ENCODE data around the gene SPATA20.

SPATA20 gene

GRCh38 chr17:50519141-50519834 is 27.7 kb upstream of the SPATA20 start:
- no peak for DNase-seq (ENCODE audit: low read depth in 2 of 2)

DNA sequence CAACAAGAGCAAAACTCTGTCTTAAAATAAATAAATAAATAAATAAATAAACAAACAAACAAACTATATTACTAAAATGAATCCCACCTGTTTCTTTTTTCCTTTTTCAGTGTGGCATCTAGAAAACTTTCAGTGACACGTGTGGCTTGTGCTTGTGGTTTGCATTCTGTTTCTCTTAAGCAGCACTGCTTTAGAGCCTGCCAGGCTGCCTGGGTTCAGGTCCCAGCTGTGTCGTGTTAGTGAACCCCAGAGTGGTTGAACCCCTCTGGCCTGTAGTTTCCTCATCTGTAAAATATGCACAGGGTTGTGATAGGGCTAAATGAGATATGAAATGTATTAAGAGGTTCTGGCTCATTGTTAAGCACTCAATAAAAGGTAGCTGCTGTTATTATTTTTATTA is 26.5 kb upstream of the SPATA20 start:
- no peak for DNase-seq (ENCODE audit: low read depth in 2 of 2)

DNA sequence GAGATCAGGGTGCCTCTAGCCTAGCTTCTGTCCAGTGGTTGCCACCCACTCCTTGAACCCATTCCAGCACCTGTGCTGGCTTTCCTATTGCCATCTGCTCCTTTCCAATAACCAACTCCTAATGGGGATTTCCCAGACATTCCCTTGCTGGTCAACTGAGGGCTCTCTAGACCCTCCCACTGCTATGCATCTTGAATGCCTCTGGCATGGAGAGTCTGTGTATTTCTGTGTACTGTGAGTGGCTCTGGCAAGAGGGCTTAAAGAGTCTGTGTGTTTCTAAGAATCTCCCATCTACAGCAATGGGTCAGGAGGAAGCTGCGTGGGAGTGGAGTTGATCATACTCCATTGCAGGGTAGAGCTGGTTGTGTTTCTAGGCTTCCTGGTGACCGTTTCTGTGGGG is 25.5 kb upstream of the SPATA20 start:
- DNase-seq (ENCODE audit: low read depth in 2 of 2): no peak

GRCh38 chr17:50522766-50523165 is 24.2 kb upstream of the SPATA20 start:
- no peak for DNase-seq (ENCODE audit: low read depth in 2 of 2)

- no peak for DNase-seq (ENCODE audit: low read depth in 2 of 2)
Observed at GRCh38 chr17:50523208-50523607, 23.8 kb upstream of the SPATA20 start.

DNA sequence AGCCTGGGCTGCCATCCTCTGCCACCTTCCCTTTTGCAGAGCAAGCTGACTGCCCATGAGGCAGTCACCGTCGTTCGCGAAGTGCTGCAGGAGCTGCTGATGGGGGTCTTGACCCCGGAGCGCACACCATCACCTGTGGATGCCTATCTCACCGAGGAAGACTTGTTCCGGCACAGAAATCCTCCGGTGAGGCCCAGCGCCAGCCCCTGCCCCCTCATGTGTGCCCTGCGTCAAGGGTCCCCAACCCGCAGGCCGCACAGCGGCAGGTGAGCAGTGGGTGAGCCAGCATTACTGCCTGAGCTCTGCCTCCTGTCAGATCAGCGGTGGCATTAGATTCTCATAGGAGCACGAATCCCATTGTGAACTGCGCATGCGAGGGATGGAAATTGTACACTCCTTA is 22.1 kb upstream of the SPATA20 start:
- no peak for DNase-seq (ENCODE audit: low read depth in 2 of 2)

DNA sequence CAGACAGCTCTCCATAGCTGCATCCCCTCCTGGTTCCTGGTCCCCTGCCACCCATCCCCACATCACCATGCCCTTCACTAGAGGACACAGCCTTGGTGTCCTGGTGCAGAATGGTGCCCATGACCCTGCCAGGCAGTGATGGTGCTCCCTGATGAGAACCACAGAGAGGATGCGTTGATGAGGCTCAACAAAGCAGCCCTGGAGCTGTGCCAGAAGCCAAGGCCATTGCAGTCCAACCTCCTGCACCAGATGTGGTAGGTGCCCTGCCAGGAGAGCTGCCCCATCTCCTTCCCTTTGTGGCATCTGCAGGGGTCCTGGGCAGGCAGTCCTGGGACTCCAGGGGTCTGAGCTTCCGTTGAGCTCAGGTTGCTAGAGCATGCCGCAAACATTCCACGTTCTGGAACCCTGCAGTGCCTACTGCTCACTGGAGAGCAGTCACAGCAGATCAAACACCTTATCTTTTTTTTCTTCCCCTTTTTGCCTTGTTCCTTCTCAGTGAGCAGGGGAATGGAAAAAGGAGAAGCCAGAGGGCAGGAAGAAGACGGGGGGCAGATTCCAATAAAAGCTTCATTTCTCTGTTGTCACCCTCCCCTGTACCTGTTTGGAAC is 19.7 kb upstream of the SPATA20 start:
- DNase-seq (ENCODE audit: low read depth in 2 of 2): no peak

DNA sequence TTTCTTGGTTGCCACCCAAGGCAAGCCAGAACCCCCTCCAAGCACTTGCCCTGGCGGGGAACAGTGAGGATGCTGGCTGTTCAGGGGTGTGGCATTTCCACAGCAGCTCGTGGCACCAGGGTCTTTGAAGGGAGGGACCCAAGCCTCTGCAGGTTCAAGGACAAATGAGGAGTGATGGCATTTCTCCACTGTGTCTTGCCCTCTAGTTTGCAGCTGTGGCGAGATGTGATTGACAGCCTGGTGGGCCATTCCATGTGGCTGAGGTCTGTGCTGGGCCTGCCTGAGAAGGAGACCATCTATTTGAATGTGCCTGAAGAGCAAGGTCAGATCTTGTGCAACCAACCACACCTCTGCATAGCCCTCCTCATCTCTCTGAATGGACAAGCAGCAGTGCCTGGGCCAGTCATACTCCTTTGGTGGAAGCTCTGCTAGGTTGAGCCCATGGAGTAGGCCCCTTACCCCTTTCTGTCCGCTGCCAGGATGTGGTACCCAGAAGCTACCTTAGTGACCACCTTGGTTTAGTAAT is 19.0 kb upstream of the SPATA20 start:
- no peak for DNase-seq (ENCODE audit: low read depth in 2 of 2)

GRCh38 chr17:50529849-50530248 is 17.1 kb upstream of the SPATA20 start:
- DNase-seq (ENCODE audit: low read depth in 2 of 2): no peak

- no peak for DNase-seq (ENCODE audit: low read depth in 2 of 2)
Observed at GRCh38 chr17:50531428-50532025, 15.4 kb upstream of the SPATA20 start.

GRCh38 chr17:50532452-50533024 is 14.4 kb upstream of the SPATA20 start, which contains the start of gene EPN3:
EPN3 (plus strand) TSS chr17:50532735; CDS start chr17:50536557, 3,822 bp downstream.
- no peak for DNase-seq (ENCODE audit: low read depth in 2 of 2)

DNA sequence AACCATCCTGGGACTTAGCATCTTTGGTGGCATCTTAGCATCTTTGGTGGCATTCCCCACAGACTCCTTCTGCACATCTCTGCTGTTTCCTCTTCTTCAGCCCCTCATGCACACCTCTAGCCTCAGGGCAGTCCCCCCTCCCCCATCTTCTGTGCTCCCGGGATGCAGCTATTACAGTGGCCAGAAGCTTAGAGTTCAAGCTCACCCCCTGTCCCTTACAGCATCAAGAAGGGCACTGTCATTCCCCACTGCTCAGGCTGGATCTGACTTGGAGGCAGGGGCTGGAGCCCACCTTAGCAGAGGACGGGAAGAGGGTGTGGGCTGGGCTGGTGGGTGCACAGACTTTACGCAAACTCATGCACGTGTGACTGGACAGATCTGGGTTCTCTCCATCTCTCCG is 13.8 kb upstream of the SPATA20 start:
- DNase-seq (ENCODE audit: low read depth in 2 of 2): no peak

GRCh38 chr17:50533720-50534148 is 13.2 kb upstream of the SPATA20 start:
- no peak for DNase-seq (ENCODE audit: low read depth in 2 of 2)

GRCh38 chr17:50534222-50534978 is 12.6 kb upstream of the SPATA20 start:
- no peak for DNase-seq (ENCODE audit: low read depth in 2 of 2)

DNA sequence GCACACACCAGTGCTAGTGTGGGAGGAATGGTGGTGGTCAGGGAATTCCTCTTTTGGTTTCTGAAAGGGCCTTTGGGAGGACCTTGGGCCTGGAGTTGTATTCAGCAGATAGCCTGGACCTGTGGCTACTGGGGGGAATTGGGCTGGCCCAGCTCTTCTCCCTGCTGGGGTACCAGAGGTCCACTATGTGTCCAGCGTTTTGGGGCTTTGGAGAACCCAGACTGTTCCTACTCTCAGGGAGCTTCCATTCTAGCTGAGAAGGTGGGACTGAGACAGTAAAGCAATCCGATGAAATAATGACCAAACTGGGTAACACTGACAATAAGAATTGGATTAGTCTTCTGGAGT is 12.0 kb upstream of the SPATA20 start:
- DNase-seq (ENCODE audit: low read depth in 2 of 2): no peak

GRCh38 chr17:50535407-50535806 is 11.6 kb upstream of the SPATA20 start:
- DNase-seq (ENCODE audit: low read depth in 2 of 2): no peak

DNA sequence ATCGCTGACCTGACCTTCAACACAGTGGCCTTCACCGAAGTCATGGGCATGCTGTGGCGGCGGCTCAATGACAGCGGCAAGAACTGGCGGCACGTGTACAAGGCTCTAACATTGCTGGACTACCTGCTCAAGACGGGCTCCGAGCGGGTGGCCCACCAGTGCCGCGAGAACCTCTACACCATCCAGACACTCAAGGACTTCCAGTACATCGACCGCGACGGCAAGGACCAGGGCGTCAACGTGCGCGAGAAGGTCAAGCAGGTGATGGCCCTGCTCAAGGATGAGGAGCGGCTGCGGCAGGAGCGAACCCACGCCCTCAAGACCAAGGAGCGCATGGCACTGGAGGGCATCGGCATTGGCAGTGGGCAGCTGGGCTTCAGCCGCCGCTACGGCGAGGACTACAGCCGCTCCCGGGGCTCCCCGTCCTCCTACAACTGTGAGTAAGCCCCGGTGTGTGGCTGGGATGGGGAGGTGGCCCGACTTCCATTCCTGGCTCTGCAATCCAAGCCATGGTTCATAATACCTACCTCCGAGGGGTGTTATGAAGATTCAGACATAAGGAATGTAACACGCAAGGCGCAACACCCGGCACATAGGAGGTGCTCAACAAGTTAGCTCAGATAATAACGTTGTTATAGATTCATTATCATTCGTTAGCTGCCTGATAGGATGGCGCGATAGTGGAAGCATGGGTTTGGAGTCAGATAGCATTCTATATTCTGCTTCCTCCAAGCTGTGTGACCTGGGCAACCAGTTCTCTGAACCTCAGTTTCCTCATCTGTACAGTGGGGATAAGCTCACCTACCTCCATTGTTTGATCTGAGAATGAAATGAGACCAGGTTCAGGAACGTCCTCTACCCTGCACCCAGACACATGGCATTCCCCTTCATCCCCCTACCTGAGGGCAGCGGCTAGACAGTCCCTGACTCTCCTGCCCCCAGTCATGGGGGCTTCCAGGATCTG is 10.0 kb upstream of the SPATA20 start:
- DNase-seq (ENCODE audit: low read depth in 2 of 2): no peak

- no peak for DNase-seq (ENCODE audit: low read depth in 2 of 2)
Observed at GRCh38 chr17:50537721-50538548, 9.0 kb upstream of the SPATA20 start.

DNA sequence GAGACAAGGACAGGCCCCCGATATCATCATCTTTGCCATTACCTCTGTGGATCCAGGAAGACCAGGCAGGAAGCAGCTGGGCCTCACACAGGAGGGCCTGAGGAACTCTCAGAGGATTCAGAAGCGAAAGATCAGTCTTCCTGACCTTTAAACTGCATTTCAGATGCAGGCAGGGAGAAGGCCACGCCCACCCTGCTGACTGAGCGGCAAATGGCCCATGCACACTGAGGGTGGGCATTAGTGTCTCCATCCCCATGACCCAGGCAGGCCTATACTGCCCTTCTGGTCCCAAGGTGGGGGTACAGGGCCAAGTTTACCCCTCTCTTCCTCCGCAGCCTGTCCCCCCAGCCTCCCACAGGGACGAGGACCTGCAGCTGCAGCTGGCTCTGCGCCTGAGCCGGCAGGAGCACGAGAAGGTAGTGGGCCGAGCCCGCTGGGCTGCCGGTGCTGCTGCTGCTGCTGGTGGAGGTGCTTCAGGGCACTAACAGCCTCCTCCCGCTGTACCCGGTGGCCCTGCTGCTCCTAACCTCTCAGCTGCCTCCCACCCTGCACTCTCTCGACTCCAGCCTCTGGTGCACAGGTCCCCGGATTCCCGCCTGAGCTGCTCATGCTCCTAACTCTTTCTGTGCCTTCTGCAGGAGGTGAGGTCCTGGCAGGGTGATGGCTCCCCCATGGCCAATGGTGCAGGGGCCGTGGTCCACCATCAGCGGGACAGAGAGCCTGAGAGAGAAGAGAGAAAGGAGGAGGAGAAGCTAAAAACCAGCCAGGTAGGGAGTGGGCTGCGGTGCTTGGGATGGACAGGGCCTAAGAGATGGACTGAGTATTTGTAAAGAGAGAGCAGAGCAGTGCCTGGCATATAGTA is 8.2 kb upstream of the SPATA20 start:
- no peak for DNase-seq (ENCODE audit: low read depth in 2 of 2)
